ENCODE results near the gene BCS1L. TPM values are rescaled to one million over a fixed set of nuclear protein-coding genes. Genes with fewer than 3 reads are reported as not detected.

Gene BCS1L
- total and polyA plus RNA-seq, 2 of the 8 experiments (the other 6 are each of a cell fraction or from before 2014, with no cell fraction given) = 23.7 to 37.1 TPM

- TF ChIP-seq, protein P1, sequence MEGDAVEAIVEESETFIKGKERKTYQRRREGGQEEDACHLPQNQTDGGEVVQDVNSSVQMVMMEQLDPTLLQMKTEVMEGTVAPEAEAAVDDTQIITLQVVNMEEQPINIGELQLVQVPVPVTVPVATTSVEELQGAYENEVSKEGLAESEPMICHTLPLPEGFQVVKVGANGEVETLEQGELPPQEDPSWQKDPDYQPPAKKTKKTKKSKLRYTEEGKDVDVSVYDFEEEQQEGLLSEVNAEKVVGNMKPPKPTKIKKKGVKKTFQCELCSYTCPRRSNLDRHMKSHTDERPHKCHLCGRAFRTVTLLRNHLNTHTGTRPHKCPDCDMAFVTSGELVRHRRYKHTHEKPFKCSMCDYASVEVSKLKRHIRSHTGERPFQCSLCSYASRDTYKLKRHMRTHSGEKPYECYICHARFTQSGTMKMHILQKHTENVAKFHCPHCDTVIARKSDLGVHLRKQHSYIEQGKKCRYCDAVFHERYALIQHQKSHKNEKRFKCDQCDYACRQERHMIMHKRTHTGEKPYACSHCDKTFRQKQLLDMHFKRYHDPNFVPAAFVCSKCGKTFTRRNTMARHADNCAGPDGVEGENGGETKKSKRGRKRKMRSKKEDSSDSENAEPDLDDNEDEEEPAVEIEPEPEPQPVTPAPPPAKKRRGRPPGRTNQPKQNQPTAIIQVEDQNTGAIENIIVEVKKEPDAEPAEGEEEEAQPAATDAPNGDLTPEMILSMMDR (IDR thresholded peaks at IDR 0.05; ENCODE audit: control extremely low read depth in 1 of 3, insufficient read depth in 1 of 3, low read depth in 1 of 3, low read length in 3 of 3) = no peak
- no peak for TF ChIP-seq CHD7 (IDR thresholded peaks at IDR 0.05; ENCODE audit: insufficient replicate concordance, low read length)
- TF ChIP-seq RAD21 (IDR thresholded peaks at IDR 0.05 in 1 of 2, conservative IDR thresholded peaks at IDR 0.05 in 1 of 2; ENCODE audit: low read depth in 2 of 2, low read length in 2 of 2) = no peak
Measured at GRCh38 chr2:218635719-218636118, 23.8 kb upstream of the BCS1L start (continued).
